K562 (cell line): ENCODE data around the gene LPXN. TPM values are rescaled to one million over a fixed set of nuclear protein-coding genes. Genes with fewer than 3 reads are reported as not detected.

Source experiments
- ATAC-seq: fragments of 200-7000 bp; cut with Tn5 transposase; 3 replicates; pipeline ENCODE4 v1.9.1; 2020; ENCODE audit warnings: moderate library complexity
- BruUV-seq: library from RNA; stranded (reverse); fragments of 400-500 nt; replicated peaks from 2 replicates; lab custom pipeline; 2021; lab: Mats Ljungman, UMichigan
- CTCF ChIA-PET: fragments of 300-600 bp; formaldehyde crosslinking; extraction: SDS; loops from one replicate; lab custom pipeline; 2021; ENCODE audit warnings: low intra/inter-chr PET ratio; lab: Yijun Ruan, JAX
- POLR2A ChIA-PET: fragments of 300-600, 350-650 bp; sonication (Branson Sonifier 250); formaldehyde crosslinking; extraction: SDS; loops from one replicate; lab custom pipeline; 2021; ENCODE audit warnings: antibody characterized with exemption, inconsistent platforms; lab: Yijun Ruan, JAX
- DNase-seq, 4 experiments: peaks; one replicate each; pipeline versions ENCODE4 v3.0.0 to v3.0.0-alpha.2; 2011 to 2018; ENCODE audit warnings: low spot score in 3 of 4, mixed read lengths in 3 of 4; ENCODE audit errors: extremely low read depth in 1 of 4
- FAIRE-seq: peaks from 2 replicates; lab custom pipeline; 2011; peaks lifted over from hg19 to GRCh38; lab: Jason Lieb, UNC
- H2AFZ ChIP-seq: 2 replicates; pipeline ENCODE4 v1.6.0; 2011; ENCODE audit warnings: low read depth, low read length, control low read depth, inconsistent platforms
- H3K27ac ChIP-seq: fragments of 200-600 bp; 3 replicates; pipeline ENCODE4 v1.8.0; 2011; ENCODE audit warnings: low read depth, mild to moderate bottlenecking, control low read depth, inconsistent platforms, low read length, moderate library complexity, mixed read lengths; ENCODE audit errors: extremely low read depth
- H3K27me3 ChIP-seq, 2 experiments: fragments of 300-600 bp in 1 of 2; 2 replicates in 1 of 2; 3 replicates in 1 of 2; pipeline versions ENCODE4 v1.6.0 to v1.8.0; 2011; ENCODE audit warnings: inconsistent platforms in 2 of 2, low read length in 2 of 2, mild to moderate bottlenecking in 1 of 2, mixed read lengths in 1 of 2, moderate library complexity in 1 of 2; ENCODE audit not compliant: control insufficient read depth in 2 of 2, insufficient read depth in 2 of 2
- H3K36me3 ChIP-seq: fragments of 300-600 bp; 3 replicates; pipeline ENCODE4 v1.8.0; 2011; ENCODE audit warnings: mild to moderate bottlenecking, low read length, inconsistent platforms; ENCODE audit not compliant: control insufficient read depth, insufficient read depth
- H3K4me1 ChIP-seq, 2 experiments: fragments of 200-600 bp in 1 of 2; replicated peaks in 1 of 2; 2 replicates in 1 of 2; 3 replicates in 1 of 2; pipeline versions ENCODE4 v1.5.1 to v1.8.0; 2011; ENCODE audit warnings: inconsistent platforms in 2 of 2, low read length in 2 of 2, mild to moderate bottlenecking in 1 of 2, mixed read lengths in 1 of 2, moderate library complexity in 1 of 2; ENCODE audit not compliant: control insufficient read depth in 2 of 2, insufficient read depth in 2 of 2
- H3K4me2 ChIP-seq: 2 replicates; pipeline ENCODE4 v1.6.1; 2011; ENCODE audit warnings: low read length, control low read depth, inconsistent platforms, mixed read lengths; ENCODE audit not compliant: insufficient read depth
- H3K4me3 ChIP-seq: fragments of 200-600 bp; sonication (generic), shearing (Covaris generic); 2 replicates; pipeline ENCODE4 v1.5.1; 2016; ENCODE audit warnings: control low read depth, inconsistent platforms
- H3K79me2 ChIP-seq: fragments of 200-600 bp; 3 replicates; pipeline ENCODE4 v1.8.0; 2011; ENCODE audit warnings: low read length, inconsistent platforms; ENCODE audit not compliant: control insufficient read depth, insufficient read depth
- H3K9ac ChIP-seq, 2 experiments: 2 replicates each; pipeline versions ENCODE4 v1.6.0 to v1.6.1; 2011; ENCODE audit warnings: low read depth in 2 of 2, low read length in 2 of 2, control low read depth in 1 of 2, inconsistent platforms in 1 of 2, mild to moderate bottlenecking in 1 of 2, mixed read lengths in 1 of 2; ENCODE audit not compliant: insufficient read depth in 1 of 2
- H3K9me1 ChIP-seq: one replicate; pipeline ENCODE4 v1.6.0; 2011; ENCODE audit warnings: inconsistent platforms, mild to moderate bottlenecking, low read length, moderate library complexity; ENCODE audit not compliant: control insufficient read depth, insufficient read depth
- H3K9me3 ChIP-seq: replicated peaks from 2 replicates; pipeline ENCODE4 v1.5.1; 2011; ENCODE audit warnings: low read depth, low read length, inconsistent platforms; ENCODE audit not compliant: control insufficient read depth, insufficient read depth
- H4K20me1 ChIP-seq: replicated peaks from 2 replicates; pipeline ENCODE4 v1.6.1; 2011; ENCODE audit warnings: low read length, inconsistent platforms, mixed read lengths; ENCODE audit not compliant: control insufficient read depth, insufficient read depth
- CEBPZ ChIP-seq: fragments of 150-350 bp; IDR thresholded peaks from 2 replicates; pipeline ENCODE4 v1.6.1; 2014; ENCODE audit warnings: low read depth, mild to moderate bottlenecking, low read length, borderline replicate concordance
- FOXP1 ChIP-seq: sonication (generic); formaldehyde crosslinking; IDR thresholded peaks from 2 replicates; pipeline ENCODE4 v1.8.0; 2022; ENCODE audit warnings: mild to moderate bottlenecking, missing genetic modification reagents
- GTF2E2 ChIP-seq: fragments of 200-800 bp; sonication (Bioruptor generic); IDR thresholded peaks from 2 replicates; pipeline ENCODE4 v1.6.1; 2016; ENCODE audit warnings: missing genetic modification characterization, missing compliant biosample characterization
- HLTF ChIP-seq: fragments of 450-650 bp; IDR thresholded peaks from 2 replicates; pipeline ENCODE4 v1.6.1; 2016
- MTA3 ChIP-seq: fragments of 450-650 bp; formaldehyde crosslinking; IDR thresholded peaks from 2 replicates; pipeline ENCODE4 v1.6.1; 2017; ENCODE audit warnings: mild to moderate bottlenecking, borderline replicate concordance
- NR4A1 ChIP-seq, 2 experiments: fragments of 250-450 bp in 1 of 2; fragments of 450-650 bp in 1 of 2; sonication (Bioruptor Pico) in 1 of 2; IDR thresholded peaks; 2 replicates each; pipeline versions ENCODE4 v1.4.0 to v1.6.1; 2016 to 2020; ENCODE audit warnings: mild to moderate bottlenecking in 2 of 2, missing compliant biosample characterization in 1 of 2, missing genetic modification characterization in 1 of 2, moderate library complexity in 1 of 2
- RBFOX2 ChIP-seq: fragments of 200-400 bp; formaldehyde crosslinking; IDR thresholded peaks from 2 replicates; pipeline ENCODE4 v1.6.1; 2017; ENCODE audit warnings: low read depth, mild to moderate bottlenecking, low read length, moderate library complexity
- SRSF7 ChIP-seq: fragments of 200-400 bp; formaldehyde crosslinking; optimal IDR thresholded peaks from 2 replicates; pipeline ENCODE3; 2017; ENCODE audit warnings: mild to moderate bottlenecking, low read depth, low read length
- ZBTB1 ChIP-seq: sonication (generic); formaldehyde crosslinking; IDR thresholded peaks from 2 replicates; pipeline ENCODE4 v1.8.1; 2023; ENCODE audit warnings: missing genetic modification reagents, low read depth, mild to moderate bottlenecking, borderline replicate concordance
- ZNF316 ChIP-seq: fragments of 450-650 bp; IDR thresholded peaks from 2 replicates; pipeline ENCODE4 v1.6.1; 2016
- in situ Hi-C: fragments of 300-500 bp; cut with MboI; formaldehyde crosslinking; loops from 4 replicates; pipeline ENCODE4 v1.15.0; 2018; ENCODE audit warnings: inconsistent platforms, mixed read lengths
- intact Hi-C: fragments of 100-400 bp; cut with micrococcal nuclease; formaldehyde crosslinking; loops from 2 replicates; pipeline ENCODE4 v1.14.2; 2022
- polyA plus RNA-seq, 8 experiments: library from polyadenylated mRNA; depleted of rRNA in 4 of 8; stranded (reverse) in 5 of 8; unstranded in 3 of 8; fragments of >200 nt; fragmentation: Nextera tagmentation in 2 of 8; fragmentation: Illumina TruSeq in 1 of 8; extraction: Ambion mirVana in 2 of 8; extraction: Trizol in 1 of 8; gene quantifications; 2 replicates each; pipeline versions ENCODE4 v1.2.1 to v1.2.3, GENCODE V29; 2011 to 2014; ENCODE audit warnings: inconsistent platforms in 1 of 8, missing spikeins in 1 of 8
- total RNA-seq, 7 experiments: library from RNA; depleted of rRNA in 6 of 7; stranded (reverse); fragments of >200 nt in 6 of 7; fragmentation: Illumina TruSeq in 2 of 7; extraction: Trizol in 2 of 7; gene quantifications; 2 replicates each; pipeline versions ENCODE4 v1.2.1 to v1.2.3, GENCODE V29; 2011 to 2021; ENCODE audit warnings: low replicate concordance in 1 of 7
- TF ChIP-seq, protein P1 (sequence below): fragments of 450-650 bp; IDR thresholded peaks from 2 replicates; pipeline ENCODE4 v1.6.1; 2016; ENCODE audit warnings: mild to moderate bottlenecking
- TF ChIP-seq, protein P2 (sequence below), 2 experiments: fragments of 450-650 bp; conservative IDR thresholded peaks; 2 replicates each; pipeline ENCODE4 v1.6.1; 2017; ENCODE audit warnings: mild to moderate bottlenecking in 2 of 2, moderate library complexity in 2 of 2
- TF ChIP-seq, protein P3 (sequence below): fragments of 450-650 bp; IDR thresholded peaks from 2 replicates; pipeline ENCODE4 v1.6.1; 2016

LPXN gene
- total and polyA plus RNA-seq, 9 of the 15 experiments (the other 6 are each of a cell fraction or from before 2014, with no cell fraction given) = 0.73 to 3.1 (median 2.0) TPM

DNA sequence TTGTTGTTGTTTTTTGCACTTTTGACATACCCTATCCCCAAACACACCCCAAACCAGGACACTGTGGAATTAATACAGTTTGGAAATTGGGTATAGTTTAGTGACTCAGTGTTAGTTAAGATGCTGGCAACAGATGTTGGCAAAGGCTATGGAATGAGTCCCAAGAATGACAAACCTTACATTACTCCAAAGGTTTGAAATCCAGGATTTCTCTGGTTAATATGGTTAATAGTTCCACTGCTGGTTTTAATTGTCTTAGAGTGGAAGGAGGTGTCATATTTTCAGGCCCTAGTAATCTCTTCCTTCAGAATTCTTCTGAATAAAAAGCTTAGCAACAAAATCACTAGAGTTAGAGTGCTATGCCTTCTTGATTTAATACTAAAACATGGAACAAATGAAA lies 775 bp downstream of the LPXN start:
- no TSS peak for BruUV-seq
- H3K9me1 ChIP-seq = no peaks in the 10 kb centered on the region
- in situ Hi-C loops = no loop called here
- no peak overlapping the region for H3K4me3 ChIP-seq
- ATAC-seq (no peak), FAIRE-seq (no peak), DNase-seq (no peak)
- H3K27ac ChIP-seq = no peak overlapping the region
- H4K20me1 ChIP-seq = no peaks in the 10 kb centered on the region; the same call in 1 of the 2 replicates
- no peak overlapping the region for H2AFZ ChIP-seq
- peaks cover 9 to 22% of the 10 kb centered on the region in 2 experiments for H3K4me1 ChIP-seq
- no peaks in the 10 kb centered on the region for H3K9me3 ChIP-seq
- peaks cover 33% of the 10 kb centered on the region for H3K79me2 ChIP-seq
- no peaks in the 10 kb centered on the region for H3K36me3 ChIP-seq
- POLR2A ChIA-PET = no interaction called here
- no peak overlapping the region for H3K9ac ChIP-seq
- H3K27me3 ChIP-seq = no peaks in the 10 kb centered on the region
- intact Hi-C loops = loop anchor here (5.0 to 10.0 kb wide), 2 partner anchors 197 to 570 kb away; partner anchors contain the start of gene FAM111A
- no peak overlapping the region for H3K4me2 ChIP-seq
- CTCF ChIA-PET = no interaction called here
- TF ChIP-seq HLTF (no peak), CEBPZ (no peak), SRSF7 (no peak), MTA3 (no peak), FOXP1 (CRISPR knock-in tag) (no peak), RBFOX2 (no peak), ZBTB1 (no peak), GTF2E2 (tag) (no peak), NR4A1 (CRISPR knock-in tag; IDR thresholded peaks at IDR 0.05) (no peak), NR4A1 (tag; IDR thresholded peaks at IDR 0.05) (no peak), ZNF316 (no peak)
- TF ChIP-seq, protein P1, sequence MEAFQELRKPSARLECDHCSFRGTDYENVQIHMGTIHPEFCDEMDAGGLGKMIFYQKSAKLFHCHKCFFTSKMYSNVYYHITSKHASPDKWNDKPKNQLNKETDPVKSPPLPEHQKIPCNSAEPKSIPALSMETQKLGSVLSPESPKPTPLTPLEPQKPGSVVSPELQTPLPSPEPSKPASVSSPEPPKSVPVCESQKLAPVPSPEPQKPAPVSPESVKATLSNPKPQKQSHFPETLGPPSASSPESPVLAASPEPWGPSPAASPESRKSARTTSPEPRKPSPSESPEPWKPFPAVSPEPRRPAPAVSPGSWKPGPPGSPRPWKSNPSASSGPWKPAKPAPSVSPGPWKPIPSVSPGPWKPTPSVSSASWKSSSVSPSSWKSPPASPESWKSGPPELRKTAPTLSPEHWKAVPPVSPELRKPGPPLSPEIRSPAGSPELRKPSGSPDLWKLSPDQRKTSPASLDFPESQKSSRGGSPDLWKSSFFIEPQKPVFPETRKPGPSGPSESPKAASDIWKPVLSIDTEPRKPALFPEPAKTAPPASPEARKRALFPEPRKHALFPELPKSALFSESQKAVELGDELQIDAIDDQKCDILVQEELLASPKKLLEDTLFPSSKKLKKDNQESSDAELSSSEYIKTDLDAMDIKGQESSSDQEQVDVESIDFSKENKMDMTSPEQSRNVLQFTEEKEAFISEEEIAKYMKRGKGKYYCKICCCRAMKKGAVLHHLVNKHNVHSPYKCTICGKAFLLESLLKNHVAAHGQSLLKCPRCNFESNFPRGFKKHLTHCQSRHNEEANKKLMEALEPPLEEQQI = no peak
- TF ChIP-seq, protein P2, sequence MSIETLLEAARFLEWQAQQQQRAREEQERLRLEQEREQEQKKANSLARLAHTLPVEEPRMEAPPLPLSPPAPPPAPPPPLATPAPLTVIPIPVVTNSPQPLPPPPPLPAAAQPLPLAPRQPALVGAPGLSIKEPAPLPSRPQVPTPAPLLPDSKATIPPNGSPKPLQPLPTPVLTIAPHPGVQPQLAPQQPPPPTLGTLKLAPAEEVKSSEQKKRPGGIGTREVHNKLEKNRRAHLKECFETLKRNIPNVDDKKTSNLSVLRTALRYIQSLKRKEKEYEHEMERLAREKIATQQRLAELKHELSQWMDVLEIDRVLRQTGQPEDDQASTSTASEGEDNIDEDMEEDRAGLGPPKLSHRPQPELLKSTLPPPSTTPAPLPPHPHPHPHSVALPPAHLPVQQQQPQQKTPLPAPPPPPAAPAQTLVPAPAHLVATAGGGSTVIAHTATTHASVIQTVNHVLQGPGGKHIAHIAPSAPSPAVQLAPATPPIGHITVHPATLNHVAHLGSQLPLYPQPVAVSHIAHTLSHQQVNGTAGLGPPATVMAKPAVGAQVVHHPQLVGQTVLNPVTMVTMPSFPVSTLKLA (conservative IDR thresholded peaks at IDR 0.05) = no peak
- TF ChIP-seq, protein P3, sequence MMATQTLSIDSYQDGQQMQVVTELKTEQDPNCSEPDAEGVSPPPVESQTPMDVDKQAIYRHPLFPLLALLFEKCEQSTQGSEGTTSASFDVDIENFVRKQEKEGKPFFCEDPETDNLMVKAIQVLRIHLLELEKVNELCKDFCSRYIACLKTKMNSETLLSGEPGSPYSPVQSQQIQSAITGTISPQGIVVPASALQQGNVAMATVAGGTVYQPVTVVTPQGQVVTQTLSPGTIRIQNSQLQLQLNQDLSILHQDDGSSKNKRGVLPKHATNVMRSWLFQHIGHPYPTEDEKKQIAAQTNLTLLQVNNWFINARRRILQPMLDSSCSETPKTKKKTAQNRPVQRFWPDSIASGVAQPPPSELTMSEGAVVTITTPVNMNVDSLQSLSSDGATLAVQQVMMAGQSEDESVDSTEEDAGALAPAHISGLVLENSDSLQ = no peak
